Endothelial cell of umbilical vein (primary cell): ENCODE measurements around the gene MTTP. TPM values are rescaled to one million over a fixed set of nuclear protein-coding genes. Genes with fewer than 3 reads are reported as not detected.

Source experiments
- BruUV-seq: library from RNA; stranded (reverse); fragments of 400-500 nt; replicated peaks from 2 replicates; lab custom pipeline; 2021; lab: Mats Ljungman, UMichigan
- CTCF ChIA-PET: fragments of 300-600, 350-600 bp; sonication (Branson Sonifier 250); formaldehyde crosslinking; loops from one replicate; lab custom pipeline; 2021; ENCODE audit warnings: antibody characterized with exemption, inconsistent platforms; lab: Charles Lee
- POLR2A ChIA-PET: fragments of 300-600, 350-600 bp; sonication (Branson Sonifier 250); formaldehyde crosslinking; loops from one replicate; lab custom pipeline; 2021; ENCODE audit warnings: antibody characterized with exemption, inconsistent platforms; lab: Charles Lee
- DNase-seq: peaks from one replicate; pipeline ENCODE4 v3.0.0-alpha.2; 2011; ENCODE audit warnings: low read depth, low spot score
- FAIRE-seq: peaks from 2 replicates; lab custom pipeline; 2011; peaks lifted over from hg19 to GRCh38; lab: Jason Lieb, UNC
- H2AFZ ChIP-seq: 2 replicates; pipeline ENCODE4 v1.6.0; 2012; ENCODE audit warnings: low read depth, low read length, control low read depth, inconsistent platforms
- H3K27ac ChIP-seq: 2 replicates; pipeline ENCODE4 v1.5.1; 2011; ENCODE audit warnings: low read depth, mild to moderate bottlenecking, control low read depth, low read length, moderate library complexity; ENCODE audit not compliant: insufficient read depth
- H3K27me3 ChIP-seq, 2 experiments: 2 replicates each; pipeline versions ENCODE4 v1.6.0 to v1.6.1; 2011; ENCODE audit warnings: low read length in 2 of 2, mixed read lengths in 1 of 2; ENCODE audit not compliant: control insufficient read depth in 2 of 2, insufficient read depth in 2 of 2
- H3K36me3 ChIP-seq, 2 experiments: 2 replicates in 1 of 2; 3 replicates in 1 of 2; pipeline ENCODE4 v1.5.1; 2011; ENCODE audit warnings: low read length in 2 of 2, mild to moderate bottlenecking in 1 of 2, moderate library complexity in 1 of 2; ENCODE audit not compliant: control insufficient read depth in 2 of 2, insufficient read depth in 2 of 2; ENCODE audit errors: extremely low read depth in 1 of 2
- H3K4me1 ChIP-seq: 3 replicates; pipeline ENCODE4 v1.5.1; 2011; ENCODE audit warnings: mild to moderate bottlenecking, low read length; ENCODE audit not compliant: control insufficient read depth, insufficient read depth; ENCODE audit errors: extremely low read depth
- H3K4me2 ChIP-seq: 2 replicates; pipeline ENCODE4 v1.6.1; 2011; ENCODE audit warnings: low read length, control low read depth, mixed read lengths; ENCODE audit not compliant: insufficient read depth
- H3K4me3 ChIP-seq, 3 experiments: fragments of 200-600 bp in 1 of 3; sonication (generic), shearing (Covaris generic) in 1 of 3; replicated peaks in 1 of 3; 2 replicates each; pipeline ENCODE4 v1.5.1; 2011 to 2016; ENCODE audit warnings: control low read depth in 3 of 3, low read length in 3 of 3, mild to moderate bottlenecking in 2 of 3, inconsistent platforms in 1 of 3, low read depth in 1 of 3, moderate library complexity in 1 of 3; ENCODE audit not compliant: insufficient read depth in 1 of 3
- H3K79me2 ChIP-seq: 2 replicates; pipeline ENCODE4 v1.6.0; 2012; ENCODE audit warnings: low read length, inconsistent platforms; ENCODE audit not compliant: control insufficient read depth, insufficient read depth
- H3K9ac ChIP-seq: replicated peaks from 2 replicates; pipeline ENCODE3; 2011; ENCODE audit warnings: low read length, control low read depth; ENCODE audit not compliant: insufficient read depth; ENCODE audit errors: extremely low read depth
- H3K9me1 ChIP-seq: replicated peaks from 3 replicates; pipeline ENCODE4 v1.6.0; 2011; ENCODE audit warnings: mild to moderate bottlenecking, low read length; ENCODE audit not compliant: control insufficient read depth, insufficient read depth; ENCODE audit errors: extremely low read depth
- H3K9me3 ChIP-seq: replicated peaks from 2 replicates; pipeline ENCODE4 v1.5.1; 2012; ENCODE audit warnings: low read length, inconsistent platforms; ENCODE audit not compliant: control insufficient read depth, insufficient read depth
- H4K20me1 ChIP-seq: replicated peaks from 2 replicates; pipeline ENCODE3; 2011; ENCODE audit warnings: mild to moderate bottlenecking, low read length; ENCODE audit not compliant: control insufficient read depth, insufficient read depth; ENCODE audit errors: extremely low read depth
- GATA2 ChIP-seq: IDR thresholded peaks from 2 replicates; pipeline ENCODE4 v1.7.0; 2011; ENCODE audit warnings: low read depth, mild to moderate bottlenecking, moderate library complexity, mixed read lengths, low read length; ENCODE audit not compliant: insufficient read length, insufficient read depth
- JUN ChIP-seq: IDR thresholded peaks from 2 replicates; pipeline ENCODE4 v1.6.1; 2011; ENCODE audit warnings: borderline replicate concordance, low read depth; ENCODE audit not compliant: insufficient read length, insufficient read depth
- MYC ChIP-seq: IDR thresholded peaks from one replicate; pipeline ENCODE4 v1.6.1; 2011; ENCODE audit warnings: mild to moderate bottlenecking, low read depth, low read length
- POLR2A ChIP-seq: IDR thresholded peaks from 2 replicates; pipeline ENCODE4 v1.6.1; 2012; ENCODE audit warnings: low read depth, mild to moderate bottlenecking, control low read depth, low read length
- POLR2AphosphoS5 ChIP-seq: IDR thresholded peaks from 2 replicates; pipeline ENCODE4 v1.6.1; 2012; ENCODE audit warnings: low read depth, mild to moderate bottlenecking, control low read depth, low read length, moderate library complexity; ENCODE audit not compliant: insufficient read depth
- dilution Hi-C: fragments of 300-500 bp; cut with MboI; formaldehyde crosslinking; loops from one replicate; pipeline ENCODE4 v1.15.0; 2019; ENCODE audit warnings: low sequenced_read_pairs; ENCODE audit not compliant: extremely low pct_ligation_motif_present
- intact Hi-C: fragments of 100-400 bp; cut with micrococcal nuclease; formaldehyde crosslinking; loops from one replicate; pipeline ENCODE4 v1.10.0; 2022
- polyA plus RNA-seq, 4 experiments: library from polyadenylated mRNA; depleted of rRNA in 3 of 4; stranded (reverse) in 3 of 4; unstranded in 1 of 4; fragments of >200 nt; gene quantifications; 2 replicates each; pipeline versions ENCODE4 v1.2.1 to v1.2.3, GENCODE V29; 2011 to 2012; ENCODE audit warnings: missing spikeins in 1 of 4
- total RNA-seq: library from RNA; stranded (reverse); gene quantifications from 2 replicates; pipeline ENCODE4 v1.2.3, GENCODE V29; 2021
- TF ChIP-seq, protein P1 (sequence below), 2 donors: IDR thresholded peaks; 1 replicate in 1 of 2; 2 replicates in 1 of 2; pipeline ENCODE4 v1.5.1; 2011; ENCODE audit warnings: low read length in 2 of 2, mild to moderate bottlenecking in 2 of 2, moderate library complexity in 2 of 2, control low read depth in 1 of 2, inconsistent platforms in 1 of 2, low read depth in 1 of 2; ENCODE audit not compliant: insufficient read depth in 1 of 2; ENCODE audit errors: extremely low read depth in 1 of 2
- TF ChIP-seq, protein P2 (sequence below): IDR thresholded peaks from 2 replicates; pipeline ENCODE4 v1.6.1; 2011; ENCODE audit not compliant: insufficient read depth, insufficient read length

Gene MTTP
- total and polyA plus RNA-seq, 2 donors (not counting 3 experiments of a cell fraction or from before 2014, with no cell fraction given), result not detected

DNA sequence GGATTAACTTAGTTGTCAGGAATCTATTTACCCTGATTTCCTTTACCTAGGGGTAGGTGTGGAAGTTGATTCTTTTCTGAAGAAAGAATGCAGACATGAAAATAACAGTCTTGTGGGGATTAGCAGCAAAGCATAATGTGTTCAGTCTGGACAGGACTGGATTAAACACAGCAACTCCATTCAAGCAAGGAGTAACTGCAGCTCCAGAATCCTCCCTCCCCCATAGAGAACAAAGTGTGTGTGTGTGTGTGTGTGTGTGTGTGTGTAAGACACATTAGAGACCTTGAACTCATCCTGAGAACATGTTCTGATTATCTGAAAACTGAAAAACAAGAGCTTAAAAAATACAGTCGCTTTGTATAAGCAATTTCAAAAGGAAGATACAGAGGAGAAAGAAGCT, 73.7 kb downstream of the MTTP start:
- H3K36me3 ChIP-seq, result no peaks in the 10 kb centered on the region
- dilution Hi-C loops, result no loop called here
- CTCF ChIA-PET, result no interaction called here
- no peaks in the 10 kb centered on the region for H3K9me1 ChIP-seq
- POLR2A ChIA-PET, result no interaction called here
- H2AFZ ChIP-seq, result no peak overlapping the region
- H3K4me1 ChIP-seq, result no peaks in the 10 kb centered on the region
- no peak overlapping the region for H3K4me2 ChIP-seq
- H3K27ac ChIP-seq, result no peak overlapping the region
- no TSS peak for BruUV-seq
- H3K9ac ChIP-seq, result no peak overlapping the region
- DNase-seq, result no peak
- no peaks in the 10 kb centered on the region for H3K27me3 ChIP-seq
- H3K79me2 ChIP-seq, result no peaks in the 10 kb centered on the region
- no peaks in the 10 kb centered on the region for H3K9me3 ChIP-seq
- intact Hi-C loops, result no loop called here
- FAIRE-seq, result no peak
- no peaks in the 10 kb centered on the region for H4K20me1 ChIP-seq
- TF ChIP-seq MYC (no peak), POLR2A (no peak), POLR2AphosphoS5 (no peak)
- TF ChIP-seq, protein P1, sequence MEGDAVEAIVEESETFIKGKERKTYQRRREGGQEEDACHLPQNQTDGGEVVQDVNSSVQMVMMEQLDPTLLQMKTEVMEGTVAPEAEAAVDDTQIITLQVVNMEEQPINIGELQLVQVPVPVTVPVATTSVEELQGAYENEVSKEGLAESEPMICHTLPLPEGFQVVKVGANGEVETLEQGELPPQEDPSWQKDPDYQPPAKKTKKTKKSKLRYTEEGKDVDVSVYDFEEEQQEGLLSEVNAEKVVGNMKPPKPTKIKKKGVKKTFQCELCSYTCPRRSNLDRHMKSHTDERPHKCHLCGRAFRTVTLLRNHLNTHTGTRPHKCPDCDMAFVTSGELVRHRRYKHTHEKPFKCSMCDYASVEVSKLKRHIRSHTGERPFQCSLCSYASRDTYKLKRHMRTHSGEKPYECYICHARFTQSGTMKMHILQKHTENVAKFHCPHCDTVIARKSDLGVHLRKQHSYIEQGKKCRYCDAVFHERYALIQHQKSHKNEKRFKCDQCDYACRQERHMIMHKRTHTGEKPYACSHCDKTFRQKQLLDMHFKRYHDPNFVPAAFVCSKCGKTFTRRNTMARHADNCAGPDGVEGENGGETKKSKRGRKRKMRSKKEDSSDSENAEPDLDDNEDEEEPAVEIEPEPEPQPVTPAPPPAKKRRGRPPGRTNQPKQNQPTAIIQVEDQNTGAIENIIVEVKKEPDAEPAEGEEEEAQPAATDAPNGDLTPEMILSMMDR (IDR thresholded peaks at IDR 0.05; ENCODE audit: extremely low read depth in 1 of 2, insufficient read depth in 1 of 2, low read depth in 1 of 2, low read length in 2 of 2), result no peak
- H3K4me3 ChIP-seq, result no peak overlapping the region

DNA sequence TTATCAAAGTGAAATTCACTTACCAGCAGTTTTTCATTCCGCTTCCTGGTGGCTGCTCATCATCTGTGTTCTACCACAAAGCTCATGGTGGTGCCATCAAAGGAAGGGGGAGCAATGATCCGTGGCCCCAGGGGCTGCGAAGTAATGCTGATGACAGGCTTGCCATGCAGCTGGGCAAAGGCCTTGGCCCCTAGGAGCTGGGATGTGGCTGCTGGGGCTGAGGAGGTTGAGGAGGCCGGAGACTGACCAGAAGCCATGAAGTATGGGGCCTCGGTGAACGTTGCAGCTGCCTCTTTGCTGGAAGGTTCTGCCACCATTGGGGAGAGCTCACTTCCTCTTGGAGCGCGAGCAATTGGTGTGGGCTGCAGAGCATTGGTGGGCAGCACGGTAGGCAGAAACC, 74.6 kb downstream of the MTTP start:
- Histone ChIP-seq H3K79me2 (no peaks in the 10 kb centered on the region), H3K36me3 (no peaks in the 10 kb centered on the region), H4K20me1 (no peaks in the 10 kb centered on the region), H3K9me1 (no peaks in the 10 kb centered on the region), H2AFZ (no peak overlapping the region), H3K27ac (no peak overlapping the region), H3K27me3 (no peaks in the 10 kb centered on the region), H3K9me3 (no peaks in the 10 kb centered on the region), H3K4me2 (no peak overlapping the region), H3K9ac (no peak overlapping the region), H3K4me1 (no peaks in the 10 kb centered on the region), H3K4me3 (no peak overlapping the region)
- BruUV-seq, result no TSS peak
- no peak for DNase-seq
- FAIRE-seq, result no peak
- TF ChIP-seq POLR2A (no peak), MYC (no peak), GATA2 (no peak), JUN (no peak)
- TF ChIP-seq, protein P2, sequence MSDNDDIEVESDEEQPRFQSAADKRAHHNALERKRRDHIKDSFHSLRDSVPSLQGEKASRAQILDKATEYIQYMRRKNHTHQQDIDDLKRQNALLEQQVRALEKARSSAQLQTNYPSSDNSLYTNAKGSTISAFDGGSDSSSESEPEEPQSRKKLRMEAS, result no peak
- ChIA-PET POLR2A (no interaction called here), CTCF (no interaction called here)
- intact Hi-C loops, result no loop called here
- dilution Hi-C loops, result no loop called here
